Hepatocyte (in vitro differentiated cells): ENCODE data around the gene HS3ST5.

Source experiments
- EZH2 ChIP-seq: fragments of 200-600 bp; sonication (generic); IDR thresholded peaks from 2 replicates; pipeline ENCODE4 v1.6.1; 2016; ENCODE audit warnings: antibody characterized with exemption, mild to moderate bottlenecking, borderline replicate concordance
- TF ChIP-seq, protein P1 (sequence below): fragments of 200-600 bp; sonication (generic); IDR thresholded peaks from 2 replicates; pipeline ENCODE4 v1.5.1; 2016; ENCODE audit warnings: antibody characterized with exemption, mild to moderate bottlenecking; ENCODE audit not compliant: poor library complexity

DNA sequence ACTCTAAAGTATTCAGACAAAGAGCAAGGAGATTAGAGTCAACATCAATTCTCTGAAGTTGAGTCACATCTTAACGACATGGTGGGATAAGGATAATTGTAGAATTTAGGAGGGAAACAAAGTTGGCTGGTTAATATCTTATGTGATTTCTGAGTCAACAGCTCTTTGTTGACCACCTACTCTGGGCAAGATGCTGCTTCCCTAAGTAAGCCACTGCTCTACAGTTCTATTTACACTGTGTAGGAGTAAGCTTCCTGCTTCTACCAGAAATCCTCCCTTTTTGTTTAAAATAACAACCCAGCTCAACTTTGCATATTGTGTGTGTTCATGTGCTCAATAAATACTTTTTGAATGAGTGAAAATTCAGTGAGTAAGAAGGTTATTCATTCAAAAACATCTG lies 3.1 kb downstream of the HS3ST5 start:
- TF ChIP-seq, protein P1, sequence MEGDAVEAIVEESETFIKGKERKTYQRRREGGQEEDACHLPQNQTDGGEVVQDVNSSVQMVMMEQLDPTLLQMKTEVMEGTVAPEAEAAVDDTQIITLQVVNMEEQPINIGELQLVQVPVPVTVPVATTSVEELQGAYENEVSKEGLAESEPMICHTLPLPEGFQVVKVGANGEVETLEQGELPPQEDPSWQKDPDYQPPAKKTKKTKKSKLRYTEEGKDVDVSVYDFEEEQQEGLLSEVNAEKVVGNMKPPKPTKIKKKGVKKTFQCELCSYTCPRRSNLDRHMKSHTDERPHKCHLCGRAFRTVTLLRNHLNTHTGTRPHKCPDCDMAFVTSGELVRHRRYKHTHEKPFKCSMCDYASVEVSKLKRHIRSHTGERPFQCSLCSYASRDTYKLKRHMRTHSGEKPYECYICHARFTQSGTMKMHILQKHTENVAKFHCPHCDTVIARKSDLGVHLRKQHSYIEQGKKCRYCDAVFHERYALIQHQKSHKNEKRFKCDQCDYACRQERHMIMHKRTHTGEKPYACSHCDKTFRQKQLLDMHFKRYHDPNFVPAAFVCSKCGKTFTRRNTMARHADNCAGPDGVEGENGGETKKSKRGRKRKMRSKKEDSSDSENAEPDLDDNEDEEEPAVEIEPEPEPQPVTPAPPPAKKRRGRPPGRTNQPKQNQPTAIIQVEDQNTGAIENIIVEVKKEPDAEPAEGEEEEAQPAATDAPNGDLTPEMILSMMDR, result no peak
- no peak for TF ChIP-seq EZH2
